ENCODE data around the gene PODXL2. TPM values are rescaled to one million over a fixed set of nuclear protein-coding genes. Genes with fewer than 3 reads are reported as not detected.

Gene PODXL2
- total RNA-seq, 3 donors from 2014 or later, result 8.8 to 10.6 (median 8.8) TPM

GRCh38 chr3:127665586-127665985, 36.6 kb downstream of the PODXL2 start:
- Histone ChIP-seq H3K9me3 (no peaks in the 10 kb centered on the region), H3K4me1 (no peaks in the 10 kb centered on the region), H3K27ac (no peak overlapping the region), H3K27me3 (no peaks in the 10 kb centered on the region), H3K4me3 (no peak overlapping the region), H3K36me3 (no peaks in the 10 kb centered on the region)
- no peak for TF ChIP-seq POLR2A (IDR thresholded peaks at IDR 0.05)
- no peak for TF ChIP-seq CTCF (IDR thresholded peaks at IDR 0.05)
- TF ChIP-seq POLR2AphosphoS5 (IDR thresholded peaks at IDR 0.05), result no peak
- intact Hi-C loops (cut with DNase I; ENCODE audit: low total_unique reads), result loop anchor here (10.0 kb wide), 1 partner anchor 309 kb away; no protein-coding TSS in a partner anchor
- no peak for DNase-seq (ENCODE audit: low spot score in 2 of 2)

GRCh38 chr3:127666676-127667075, 37.7 kb downstream of the PODXL2 start:
- H3K4me3 ChIP-seq, result no peak overlapping the region
- H3K36me3 ChIP-seq, result no peaks in the 10 kb centered on the region
- intact Hi-C loops (cut with DNase I; ENCODE audit: low total_unique reads), result loop anchor here (10.0 kb wide), 1 partner anchor 308 kb away; no protein-coding TSS in a partner anchor
- DNase-seq (ENCODE audit: low spot score in 2 of 2), result no peak
- no peaks in the 10 kb centered on the region for H3K9me3 ChIP-seq
- H3K4me1 ChIP-seq, result peaks cover 0 to under 1% of the 10 kb centered on the region in 2 donors
- no peaks in the 10 kb centered on the region for H3K27me3 ChIP-seq
- TF ChIP-seq POLR2A (IDR thresholded peaks at IDR 0.05) (no peak), CTCF (IDR thresholded peaks at IDR 0.05) (no peak), POLR2AphosphoS5 (IDR thresholded peaks at IDR 0.05) (no peak)
- H3K27ac ChIP-seq, result no peak overlapping the region

- H3K27me3 ChIP-seq, result no peaks in the 10 kb centered on the region
- DNase-seq (ENCODE audit: low spot score in 2 of 2), result no peak
- intact Hi-C loops (cut with DNase I; ENCODE audit: low total_unique reads), result loop anchor here (10.0 kb wide), 1 partner anchor 308 kb away; no protein-coding TSS in a partner anchor
These were observed 38.2 kb downstream of the PODXL2 start for GRCh38 chr3:127667119-127667681.

GRCh38 chr3:127668906-127669305, 39.9 kb downstream of the PODXL2 start:
- Histone ChIP-seq H3K36me3 (no peaks in the 10 kb centered on the region), H3K9me3 (no peaks in the 10 kb centered on the region), H3K4me1 (peaks cover 0 to 3% of the 10 kb centered on the region in 2 donors), H3K27me3 (no peaks in the 10 kb centered on the region), H3K27ac (no peak overlapping the region), H3K4me3 (no peak overlapping the region)
- TF ChIP-seq CTCF (IDR thresholded peaks at IDR 0.05) (no peak), POLR2AphosphoS5 (IDR thresholded peaks at IDR 0.05) (no peak), POLR2A (IDR thresholded peaks at IDR 0.05) (no peak)
- intact Hi-C loops (cut with DNase I; ENCODE audit: low total_unique reads), result loop anchor here (10.0 kb wide), 1 partner anchor 306 kb away; no protein-coding TSS in a partner anchor
- DNase-seq (ENCODE audit: low spot score in 2 of 2), result no peak

More at GRCh38 chr3:127667119-127667681, 38.2 kb downstream of the PODXL2 start:
- peaks cover 0 to 3% of the 10 kb centered on the region in 2 donors for H3K4me1 ChIP-seq
- no peaks in the 10 kb centered on the region for H3K9me3 ChIP-seq
- H3K27ac ChIP-seq, result no peak overlapping the region
- no peak for TF ChIP-seq CTCF (IDR thresholded peaks at IDR 0.05)
- no peak for TF ChIP-seq POLR2AphosphoS5 (IDR thresholded peaks at IDR 0.05)
- no peak for TF ChIP-seq POLR2A (IDR thresholded peaks at IDR 0.05)
- H3K4me3 ChIP-seq, result no peak overlapping the region
- H3K36me3 ChIP-seq, result no peaks in the 10 kb centered on the region

GRCh38 chr3:127669541-127670228, 40.7 kb downstream of the PODXL2 start:
- Histone ChIP-seq H3K4me1 (peaks cover 0 to 3% of the 10 kb centered on the region in 2 donors), H3K27me3 (no peaks in the 10 kb centered on the region), H3K36me3 (no peaks in the 10 kb centered on the region), H3K27ac (no peak overlapping the region), H3K9me3 (no peaks in the 10 kb centered on the region), H3K4me3 (no peak overlapping the region)
- no peak for TF ChIP-seq POLR2A (IDR thresholded peaks at IDR 0.05)
- TF ChIP-seq CTCF (IDR thresholded peaks at IDR 0.05), result no peak
- no peak for TF ChIP-seq POLR2AphosphoS5 (IDR thresholded peaks at IDR 0.05)
- no peak for DNase-seq (ENCODE audit: low spot score in 2 of 2)
- intact Hi-C loops (cut with DNase I; ENCODE audit: low total_unique reads), result loop anchor here (10.0 kb wide), 1 partner anchor 305 kb away; no protein-coding TSS in a partner anchor

Data from breast epithelium (tissue), 4 donors.